HFFc6 (cell line): ENCODE results near the gene TMED3. TPM values are rescaled to one million over a fixed set of nuclear protein-coding genes. Genes with fewer than 3 reads are reported as not detected.

Source experiments
- DNase-seq: peaks from one replicate; pipeline ENCODE4 v3.0.0-alpha.2; 2018
- H3K27ac Mint-ChIP-seq: 2 replicates; pipeline ENCODE4 v1.8.0; 2020; ENCODE audit warnings: mild to moderate bottlenecking, mixed read lengths
- H3K27me3 Mint-ChIP-seq: 2 replicates; pipeline ENCODE4 v1.8.0; 2021; ENCODE audit warnings: mild to moderate bottlenecking, moderate library complexity, mixed read lengths; ENCODE audit not compliant: insufficient read depth
- H3K36me3 Mint-ChIP-seq: 2 replicates; pipeline ENCODE4 v1.8.0; 2021; ENCODE audit warnings: low read depth, mixed read lengths
- H3K4me1 Mint-ChIP-seq: 2 replicates; pipeline ENCODE4 v1.8.0; 2020; ENCODE audit warnings: low read depth, mixed read lengths
- H3K4me3 Mint-ChIP-seq: 2 replicates; pipeline ENCODE4 v1.8.0; 2020; ENCODE audit warnings: mild to moderate bottlenecking, moderate library complexity, mixed read lengths
- H3K9me3 Mint-ChIP-seq: 2 replicates; pipeline ENCODE4 v1.8.0; 2020; ENCODE audit warnings: mild to moderate bottlenecking, mixed read lengths
- total RNA-seq, 6 experiments: library from RNA; stranded (reverse); fragmentation: NEBNext Ultra II Directional; extraction: Animal tissue kit (Norgen Biotek cat#: 25700); gene quantifications; 2 replicates in 1 of 6; 3 replicates in 5 of 6; pipeline ENCODE4 v1.2.3, GENCODE V29; 2021
- TF ChIP-seq, protein P1 (sequence below): fragments of 200-600 bp; sonication (generic); IDR thresholded peaks from 2 replicates; pipeline ENCODE4 v1.5.0; 2021; ENCODE audit warnings: antibody characterized with exemption, mild to moderate bottlenecking

The TMED3 gene
- total RNA-seq, 6 experiments from 2014 or later: 135 to 176 (median 154) TPM

GRCh38 chr15:79366691-79367090 is 55.8 kb downstream of the TMED3 start:
- H3K9me3 Mint-ChIP-seq: no peaks in the 10 kb centered on the region
- no peaks in the 10 kb centered on the region for H3K36me3 Mint-ChIP-seq
- no peak overlapping the region; the same call in 1 of the 2 replicates for H3K27ac Mint-ChIP-seq
- H3K4me3 Mint-ChIP-seq: no peak overlapping the region
- peaks cover 3% of the 10 kb centered on the region; the same call in 1 of the 2 replicates for H3K27me3 Mint-ChIP-seq
- TF ChIP-seq, protein P1, sequence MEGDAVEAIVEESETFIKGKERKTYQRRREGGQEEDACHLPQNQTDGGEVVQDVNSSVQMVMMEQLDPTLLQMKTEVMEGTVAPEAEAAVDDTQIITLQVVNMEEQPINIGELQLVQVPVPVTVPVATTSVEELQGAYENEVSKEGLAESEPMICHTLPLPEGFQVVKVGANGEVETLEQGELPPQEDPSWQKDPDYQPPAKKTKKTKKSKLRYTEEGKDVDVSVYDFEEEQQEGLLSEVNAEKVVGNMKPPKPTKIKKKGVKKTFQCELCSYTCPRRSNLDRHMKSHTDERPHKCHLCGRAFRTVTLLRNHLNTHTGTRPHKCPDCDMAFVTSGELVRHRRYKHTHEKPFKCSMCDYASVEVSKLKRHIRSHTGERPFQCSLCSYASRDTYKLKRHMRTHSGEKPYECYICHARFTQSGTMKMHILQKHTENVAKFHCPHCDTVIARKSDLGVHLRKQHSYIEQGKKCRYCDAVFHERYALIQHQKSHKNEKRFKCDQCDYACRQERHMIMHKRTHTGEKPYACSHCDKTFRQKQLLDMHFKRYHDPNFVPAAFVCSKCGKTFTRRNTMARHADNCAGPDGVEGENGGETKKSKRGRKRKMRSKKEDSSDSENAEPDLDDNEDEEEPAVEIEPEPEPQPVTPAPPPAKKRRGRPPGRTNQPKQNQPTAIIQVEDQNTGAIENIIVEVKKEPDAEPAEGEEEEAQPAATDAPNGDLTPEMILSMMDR: no peak
- H3K4me1 Mint-ChIP-seq: peaks cover 46% of the 10 kb centered on the region
- no peak for DNase-seq

GRCh38 chr15:79370716-79371115 is 59.8 kb downstream of the TMED3 start:
- TF ChIP-seq, protein P1: no peak
- Mint-ChIP-seq H3K9me3 (no peaks in the 10 kb centered on the region), H3K27me3 (peaks cover 6% of the 10 kb centered on the region; the same call in 1 of the 2 replicates), H3K4me3 (no peak overlapping the region), H3K27ac (no peak overlapping the region), H3K36me3 (no peaks in the 10 kb centered on the region), H3K4me1 (peaks cover 23% of the 10 kb centered on the region)
- DNase-seq: peak; percentile 63

- Mint-ChIP-seq H3K27me3 (peaks cover 4% of the 10 kb centered on the region; the same call in 1 of the 2 replicates), H3K9me3 (no peaks in the 10 kb centered on the region), H3K27ac (no peak overlapping the region), H3K4me1 (peaks cover 14% of the 10 kb centered on the region), H3K4me3 (no peak overlapping the region), H3K36me3 (no peaks in the 10 kb centered on the region)
- TF ChIP-seq, protein P1: no peak
- no peak for DNase-seq
Measured at GRCh38 chr15:79371591-79371990, 60.7 kb downstream of the TMED3 start.

DNA sequence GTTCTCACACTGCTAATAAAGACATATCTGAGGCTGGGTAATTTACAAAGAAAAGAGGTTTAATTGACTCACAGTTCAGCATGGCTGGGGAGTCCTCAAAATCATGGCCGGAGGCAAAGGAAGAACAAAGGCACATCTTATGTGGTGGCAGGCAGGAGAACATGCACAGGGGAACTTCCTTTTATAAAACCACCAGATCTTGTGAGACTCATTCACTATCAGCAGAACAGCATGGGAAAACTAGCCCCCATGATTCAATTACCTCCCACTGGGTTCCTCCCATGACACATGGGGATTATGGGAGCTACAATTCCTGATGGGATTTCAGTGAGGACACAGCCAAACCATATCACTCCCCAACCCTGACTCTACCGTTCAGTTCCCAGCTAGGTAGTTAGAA is 61.5 kb downstream of the TMED3 start:
- no peak for DNase-seq
- H3K27ac Mint-ChIP-seq: no peak overlapping the region
- no peak overlapping the region for H3K4me3 Mint-ChIP-seq
- peaks cover 5% of the 10 kb centered on the region; the same call in 1 of the 2 replicates for H3K27me3 Mint-ChIP-seq
- no peaks in the 10 kb centered on the region for H3K36me3 Mint-ChIP-seq
- TF ChIP-seq, protein P1: no peak
- no peaks in the 10 kb centered on the region for H3K9me3 Mint-ChIP-seq
- H3K4me1 Mint-ChIP-seq: peaks cover 8% of the 10 kb centered on the region

Other genes with a start within 250 kb of the TMED3 start
- under 1 TPM; 0.09 to 0.31 (median 0.18) TPM for gene RASGRF1, start 220.3 kb upstream of the TMED3 start, total RNA-seq
- gene ANKRD34C, start 28.4 kb upstream of the TMED3 start, total RNA-seq: not detected
- gene MINAR1, start 121.2 kb downstream of the TMED3 start, total RNA-seq: under 1 TPM; 0.35 to 0.62 (median 0.52) TPM